ENCODE results near the gene FOSL1. TPM values are rescaled to one million over a fixed set of nuclear protein-coding genes. Genes with fewer than 3 reads are reported as not detected.

FOSL1 gene
- total RNA-seq, 1 experiment from 2014 or later: 125 TPM

GRCh38 chr11:65872586-65873317 lies 27.4 kb downstream of the FOSL1 start, which contains the start of gene EFEMP2:
Gene EFEMP2, minus strand, starts transcription at chr11:65872800. Its CDS starts 446 bp downstream, at chr11:65872354.
- DNase-seq (ENCODE audit: low read depth, low spot score): no peak
- no peak for ATAC-seq
- CTCF ChIA-PET: interaction anchor here (1.5 to 1.8 kb wide), 3 partner anchors 12 to 16 kb away, joined by 6 to 9 read pairs (median 8); partner anchors contain the start of genes FIBP and MUS81

More at GRCh38 chr11:65872586-65873317, 27.4 kb downstream of the FOSL1 start, which contains the start of gene EFEMP2:
- Histone ChIP-seq H3K4me3 (replicated peaks in 1 of 2; ENCODE audit: low read depth in 1 of 2, low read length in 2 of 2) (peak within 1 kb of the TSS; percentile 52 to 55), H2AFZ (ENCODE audit: low read depth, low read length, poor library complexity, severe bottlenecking) (no peak within 1 kb of the TSS), H3K4me2 (ENCODE audit: low read length) (peak within 1 kb of the TSS; percentile 81), H3K27me3 (ENCODE audit: insufficient read depth, low read length) (no peaks in the 10 kb centered on the region), H3K79me2 (ENCODE audit: insufficient read depth, low read length) (no peaks in the 10 kb centered on the region), H3K27ac (ENCODE audit: low read depth, low read length) (peak within 1 kb of the TSS; percentile 55), H4K20me1 (ENCODE audit: insufficient read depth) (no peaks in the 10 kb centered on the region), H3K9me2 (ENCODE audit: insufficient read depth) (no peaks in the 10 kb centered on the region), H3K36me3 (ENCODE audit: control insufficient read depth in 1 of 2, insufficient read depth in 2 of 2, low read length in 2 of 2) (no peaks in the 10 kb centered on the region), H3K9ac (ENCODE audit: low read length) (peak within 1 kb of the TSS; percentile 58), H3K9me3 (ENCODE audit: control insufficient read depth in 1 of 2, insufficient read depth in 1 of 2, low read depth in 1 of 2, low read length in 2 of 2) (no peaks in the 10 kb centered on the region), H3K4me1 (ENCODE audit: control insufficient read depth in 1 of 2, insufficient read depth in 2 of 2, low read length in 2 of 2) (peaks cover 10 to 13% of the 10 kb centered on the region in 2 experiments; a peak in 3 of 4 replicates)
- TSS peak; percentile 83 for BruUV-seq (replicated peaks)
- intact Hi-C loops (cut with micrococcal nuclease): loop anchor here (5.0 kb wide), 1 partner anchor 160 kb away; the partner anchor contains the start of gene KAT5
- TF ChIP-seq SIN3A (IDR thresholded peaks at IDR 0.05; ENCODE audit: low read depth): no peak
- no peak for TF ChIP-seq ELF1 (IDR thresholded peaks at IDR 0.05; ENCODE audit: borderline replicate concordance, low read depth)
- TF ChIP-seq, protein P1, sequence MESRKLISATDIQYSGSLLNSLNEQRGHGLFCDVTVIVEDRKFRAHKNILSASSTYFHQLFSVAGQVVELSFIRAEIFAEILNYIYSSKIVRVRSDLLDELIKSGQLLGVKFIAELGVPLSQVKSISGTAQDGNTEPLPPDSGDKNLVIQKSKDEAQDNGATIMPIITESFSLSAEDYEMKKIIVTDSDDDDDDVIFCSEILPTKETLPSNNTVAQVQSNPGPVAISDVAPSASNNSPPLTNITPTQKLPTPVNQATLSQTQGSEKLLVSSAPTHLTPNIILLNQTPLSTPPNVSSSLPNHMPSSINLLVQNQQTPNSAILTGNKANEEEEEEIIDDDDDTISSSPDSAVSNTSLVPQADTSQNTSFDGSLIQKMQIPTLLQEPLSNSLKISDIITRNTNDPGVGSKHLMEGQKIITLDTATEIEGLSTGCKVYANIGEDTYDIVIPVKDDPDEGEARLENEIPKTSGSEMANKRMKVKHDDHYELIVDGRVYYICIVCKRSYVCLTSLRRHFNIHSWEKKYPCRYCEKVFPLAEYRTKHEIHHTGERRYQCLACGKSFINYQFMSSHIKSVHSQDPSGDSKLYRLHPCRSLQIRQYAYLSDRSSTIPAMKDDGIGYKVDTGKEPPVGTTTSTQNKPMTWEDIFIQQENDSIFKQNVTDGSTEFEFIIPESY (IDR thresholded peaks at IDR 0.05; ENCODE audit: extremely low read depth, insufficient replicate concordance, low read length): no peak
- TF ChIP-seq, protein P2, sequence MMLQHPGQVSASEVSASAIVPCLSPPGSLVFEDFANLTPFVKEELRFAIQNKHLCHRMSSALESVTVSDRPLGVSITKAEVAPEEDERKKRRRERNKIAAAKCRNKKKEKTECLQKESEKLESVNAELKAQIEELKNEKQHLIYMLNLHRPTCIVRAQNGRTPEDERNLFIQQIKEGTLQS (IDR thresholded peaks at IDR 0.05): no peak
- no peak for TF ChIP-seq CBX3 (IDR thresholded peaks at IDR 0.05; ENCODE audit: low read depth)
- no peak for TF ChIP-seq POLR2AphosphoS5 (IDR thresholded peaks at IDR 0.05; ENCODE audit: low read depth, low read length)
- no peak for TF ChIP-seq SP1 (IDR thresholded peaks at IDR 0.05; ENCODE audit: low read depth)
- no peak for TF ChIP-seq EZH2 (IDR thresholded peaks at IDR 0.05)
- ChIA-PET RAD21 (ENCODE audit: low non-redundant PET in 1 of 2, low total read pairs in 2 of 2, uncharacterized antibody in 2 of 2, unreplicated experiment in 2 of 2) (interaction anchor here in 1 of 2 experiments (0.6 kb wide), 1 partner anchor 15 kb away, joined by 3 read pairs; the partner anchor contains the start of gene FIBP), POLR2A (interaction anchor here (1.5 to 4.8 kb wide), 2 partner anchors 12 to 13 kb away, joined by 3 to 36 read pairs; partner anchors contain the start of genes CFL1 and MUS81)
